Measurements from ENCODE around the gene KIR3DL2. TPM values are rescaled to one million over a fixed set of nuclear protein-coding genes. Genes with fewer than 3 reads are reported as not detected.
"Not testable (repeated sequence)": the region's sequence is repeated elsewhere in the genome, so short reads cannot be mapped to it uniquely, and the experiment has no call there.

The KIR3DL2 gene
- total and polyA plus RNA-seq, 2 of the 4 experiments (the other 2 are of a cell fraction) = not detected

GRCh38 chr19:54904261-54904660 lies 54.0 kb downstream of the KIR3DL2 start:
- H4K20me1 ChIP-seq (ENCODE audit: insufficient read depth, low read length); H3K4me2 ChIP-seq (ENCODE audit: low read depth, low read length); H4K8ac ChIP-seq (ENCODE audit: low read depth in 2 of 2, low read length in 2 of 2); H2AK9ac ChIP-seq (replicated peaks; ENCODE audit: low read depth, low read length, poor library complexity); H2BK120ac ChIP-seq (ENCODE audit: low read depth, low read length); H3K9me1 ChIP-seq (ENCODE audit: insufficient read depth, low read length); dilution Hi-C loops (cut with HindIII; ENCODE audit: low sequenced_read_pairs, unreplicated experiment); H3K4me1 ChIP-seq (ENCODE audit: control insufficient read depth, insufficient read depth, low read length); H2AK5ac ChIP-seq (ENCODE audit: low read depth, low read length); H3K4ac ChIP-seq (ENCODE audit: low read depth, low read length); H3K14ac ChIP-seq (replicated peaks; ENCODE audit: low read depth, low read length); H2BK15ac ChIP-seq (ENCODE audit: low read depth, low read length); CTCF ChIA-PET; H3K56ac ChIP-seq (ENCODE audit: extremely low read depth, insufficient read depth, low read length); H3K4me3 ChIP-seq (ENCODE audit: insufficient read depth, low read depth, low read length); DNase-seq; H2AFZ ChIP-seq (replicated peaks; ENCODE audit: low read length, poor library complexity); H3K23ac ChIP-seq (ENCODE audit: low read depth, low read length); H3K9ac ChIP-seq (ENCODE audit: low read depth, low read length); H3K27ac ChIP-seq (ENCODE audit: insufficient read depth, low read length); H3K79me1 ChIP-seq (ENCODE audit: low read depth in 1 of 2, low read length in 2 of 2); in situ Hi-C loops (cut with MboI; ENCODE audit: low sequenced_read_pairs); H4K91ac ChIP-seq (ENCODE audit: insufficient read depth, low read depth, low read length); H2BK20ac ChIP-seq (ENCODE audit: low read depth, low read length); H2BK5ac ChIP-seq (ENCODE audit: low read depth, low read length, poor library complexity, severe bottlenecking); intact Hi-C loops (cut with micrococcal nuclease); ATAC-seq (ENCODE audit: low read depth); H4K5ac ChIP-seq (ENCODE audit: low read depth, low read length); H3K27me3 ChIP-seq (ENCODE audit: control insufficient read depth, insufficient read depth, low read length); BruUV-seq (replicated peaks); H3K36me3 ChIP-seq (ENCODE audit: control insufficient read depth, insufficient read depth, low read length); H3K18ac ChIP-seq (ENCODE audit: low read depth, low read length): not testable (repeated sequence)
- WGBS, 2 experiments (ENCODE audit: extremely low coverage in 2 of 2, insufficient read length in 1 of 2) = no CpG with 5 or more reads among the region's 4 CpGs
- peaks cover 18% of the 10 kb centered on the region for H3K9me3 ChIP-seq (ENCODE audit: control insufficient read depth, insufficient read depth, low read length)
- POLR2A ChIA-PET (ENCODE audit: unreplicated experiment) = interaction anchor here (0.6 kb wide), 1 partner anchor 31 kb away, joined by 3 read pairs; no protein-coding TSS in a partner anchor
